A673 (cell line): ENCODE measurements around the gene MCF2L2. TPM values are rescaled to one million over a fixed set of nuclear protein-coding genes. Genes with fewer than 3 reads are reported as not detected.

Experiments
- BruUV-seq: library from RNA; stranded (reverse); fragments of 400-500 nt; replicated peaks from 2 replicates; lab custom pipeline; 2021; lab: Mats Ljungman, UMichigan
- CTCF ChIA-PET: fragments of 300-600 bp; sonication (Branson Sonifier 250); formaldehyde crosslinking; loops from one replicate; lab custom pipeline; 2022; ENCODE audit warnings: antibody characterized with exemption; lab: Charles Lee
- POLR2A ChIA-PET: fragments of 300-600 bp; sonication (Branson Sonifier 250); formaldehyde crosslinking; loops from one replicate; lab custom pipeline; 2022; ENCODE audit warnings: antibody characterized with exemption; ENCODE audit not compliant: low non-redundant PET; lab: Charles Lee
- DNase-seq: peaks from one replicate; pipeline ENCODE4 v3.0.0-alpha.2; 2015; ENCODE audit warnings: low spot score
- H3K27ac ChIP-seq: fragments of 200-600 bp; sonication (generic); 2 replicates; pipeline ENCODE4 v1.5.1; 2016; ENCODE audit warnings: mixed run types, low read depth, mild to moderate bottlenecking, mixed read lengths, antibody characterized with exemption, low read length; ENCODE audit not compliant: poor library complexity, severe bottlenecking
- H3K27me3 ChIP-seq: fragments of 200-600 bp; sonication (generic); replicated peaks from 2 replicates; pipeline ENCODE4 v1.6.1; 2017; ENCODE audit warnings: mixed run types, low read depth, mild to moderate bottlenecking, mixed read lengths, antibody characterized with exemption, low read length; ENCODE audit not compliant: insufficient read depth, poor library complexity
- H3K36me3 ChIP-seq: fragments of 200-600 bp; sonication (generic); 2 replicates; pipeline ENCODE4 v1.6.1; 2016; ENCODE audit warnings: mixed run types, mild to moderate bottlenecking, mixed read lengths, antibody characterized with exemption, low read length; ENCODE audit not compliant: insufficient read depth, poor library complexity, severe bottlenecking
- H3K4me1 ChIP-seq: fragments of 200-600 bp; sonication (generic); 2 replicates; pipeline ENCODE4 v1.6.1; 2017; ENCODE audit warnings: mixed run types, mild to moderate bottlenecking, mixed read lengths, antibody characterized with exemption, low read length; ENCODE audit not compliant: insufficient read depth, poor library complexity, severe bottlenecking
- H3K4me3 ChIP-seq: fragments of 200-600 bp; sonication (generic); 2 replicates; pipeline ENCODE4 v1.5.1; 2016; ENCODE audit warnings: low read depth, mixed run types, mild to moderate bottlenecking, mixed read lengths, low read length; ENCODE audit not compliant: poor library complexity, severe bottlenecking
- H3K9me3 ChIP-seq: fragments of 200-600 bp; sonication (generic); 2 replicates; pipeline ENCODE4 v1.6.1; 2016; ENCODE audit warnings: mixed run types, low read depth, mild to moderate bottlenecking, mixed read lengths, antibody characterized with exemption, low read length; ENCODE audit not compliant: poor library complexity, severe bottlenecking
- EZH2 ChIP-seq: fragments of 200-600 bp; sonication (generic); IDR thresholded peaks from 2 replicates; pipeline ENCODE4 v1.6.1; 2017; ENCODE audit warnings: borderline replicate concordance, low read depth, mild to moderate bottlenecking, mixed read lengths, antibody characterized with exemption, low read length; ENCODE audit not compliant: poor library complexity, severe bottlenecking
- intact Hi-C: fragments of 100-400 bp; cut with micrococcal nuclease; formaldehyde crosslinking; loops from one replicate; pipeline ENCODE4 v1.10.0; 2022; ENCODE audit not compliant: unreplicated experiment
- total RNA-seq: library from RNA; stranded (reverse); gene quantifications from 2 replicates; pipeline ENCODE4 v1.2.3, GENCODE V29; 2021
- TF ChIP-seq, protein P1 (sequence below): fragments of 300-800, 200-600 bp; sonication (generic); conservative IDR thresholded peaks from 2 replicates; pipeline ENCODE4 v1.5.1; 2017; ENCODE audit warnings: low read depth, mild to moderate bottlenecking, antibody characterized with exemption, low read length, moderate library complexity, mixed read lengths

The MCF2L2 gene
- total RNA-seq, 1 experiment from 2014 or later: not detected

- POLR2A ChIA-PET: no interaction called here
- intact Hi-C loops: no loop called here
- Histone ChIP-seq H3K36me3 (no peaks in the 10 kb centered on the region), H3K4me1 (no peaks in the 10 kb centered on the region), H3K4me3 (no peak overlapping the region), H3K27ac (no peak overlapping the region), H3K9me3 (peaks cover 11% of the 10 kb centered on the region), H3K27me3 (no peaks in the 10 kb centered on the region)
- no peak for DNase-seq
- BruUV-seq: no TSS peak
- TF ChIP-seq, protein P1, sequence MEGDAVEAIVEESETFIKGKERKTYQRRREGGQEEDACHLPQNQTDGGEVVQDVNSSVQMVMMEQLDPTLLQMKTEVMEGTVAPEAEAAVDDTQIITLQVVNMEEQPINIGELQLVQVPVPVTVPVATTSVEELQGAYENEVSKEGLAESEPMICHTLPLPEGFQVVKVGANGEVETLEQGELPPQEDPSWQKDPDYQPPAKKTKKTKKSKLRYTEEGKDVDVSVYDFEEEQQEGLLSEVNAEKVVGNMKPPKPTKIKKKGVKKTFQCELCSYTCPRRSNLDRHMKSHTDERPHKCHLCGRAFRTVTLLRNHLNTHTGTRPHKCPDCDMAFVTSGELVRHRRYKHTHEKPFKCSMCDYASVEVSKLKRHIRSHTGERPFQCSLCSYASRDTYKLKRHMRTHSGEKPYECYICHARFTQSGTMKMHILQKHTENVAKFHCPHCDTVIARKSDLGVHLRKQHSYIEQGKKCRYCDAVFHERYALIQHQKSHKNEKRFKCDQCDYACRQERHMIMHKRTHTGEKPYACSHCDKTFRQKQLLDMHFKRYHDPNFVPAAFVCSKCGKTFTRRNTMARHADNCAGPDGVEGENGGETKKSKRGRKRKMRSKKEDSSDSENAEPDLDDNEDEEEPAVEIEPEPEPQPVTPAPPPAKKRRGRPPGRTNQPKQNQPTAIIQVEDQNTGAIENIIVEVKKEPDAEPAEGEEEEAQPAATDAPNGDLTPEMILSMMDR: no peak
- TF ChIP-seq EZH2: no peak
- CTCF ChIA-PET: no interaction called here
Measured at GRCh38 chr3:183439515-183439914, 11.1 kb upstream of the MCF2L2 start.

GRCh38 chr3:183438735-183439134 is 10.3 kb upstream of the MCF2L2 start:
- DNase-seq: no peak
- no peak overlapping the region for H3K27ac ChIP-seq
- intact Hi-C loops: no loop called here
- H3K9me3 ChIP-seq: peaks cover 10% of the 10 kb centered on the region
- H3K36me3 ChIP-seq: no peaks in the 10 kb centered on the region
- H3K4me3 ChIP-seq: no peak overlapping the region
- BruUV-seq: no TSS peak
- no peaks in the 10 kb centered on the region for H3K4me1 ChIP-seq
- no peaks in the 10 kb centered on the region for H3K27me3 ChIP-seq
- ChIA-PET POLR2A (no interaction called here), CTCF (no interaction called here)
- TF ChIP-seq, protein P1: no peak
- TF ChIP-seq EZH2: no peak

DNA sequence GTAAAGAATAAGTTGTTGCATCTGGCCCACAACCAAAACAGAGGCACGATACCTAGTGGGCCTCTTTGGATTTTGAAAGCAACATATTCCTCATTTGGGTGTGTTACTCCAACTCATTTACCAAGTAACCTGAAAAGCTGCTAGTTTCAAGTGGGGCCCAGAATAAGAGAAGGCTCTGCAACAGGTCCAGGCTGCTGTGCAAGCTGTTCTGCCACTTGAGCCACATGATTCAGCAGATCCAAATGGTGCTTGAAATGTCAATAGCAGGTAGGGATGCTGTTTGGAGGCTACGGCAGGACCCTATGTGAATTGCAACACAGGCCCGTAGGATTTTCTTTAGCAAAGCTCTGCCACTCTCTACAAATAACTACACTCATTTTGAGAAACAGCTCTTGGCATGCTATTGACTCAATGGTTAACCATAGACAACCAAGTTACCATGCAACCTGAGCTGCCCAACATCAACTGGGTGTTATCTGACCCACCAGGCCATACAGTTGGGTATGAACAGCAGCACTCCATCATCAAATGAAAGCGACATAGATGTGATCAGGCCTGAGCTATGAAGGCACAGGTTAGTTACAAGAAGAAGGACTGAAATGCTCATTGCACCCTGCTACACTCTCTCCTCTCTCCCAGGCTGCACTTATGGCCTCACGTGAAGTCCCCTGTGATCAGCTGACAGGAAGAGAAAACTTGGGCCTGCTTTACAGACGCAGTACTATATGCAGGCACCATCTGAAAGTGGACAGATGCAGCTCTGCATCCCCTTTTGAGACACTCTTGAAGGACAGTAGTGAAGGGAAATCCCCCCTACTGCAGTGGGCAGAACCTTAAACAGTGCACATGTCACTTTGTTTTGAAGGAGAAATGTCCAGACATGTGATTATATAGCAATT is 9.5 kb upstream of the MCF2L2 start:
- BruUV-seq: no TSS peak
- Histone ChIP-seq H3K36me3 (no peaks in the 10 kb centered on the region), H3K27ac (no peak overlapping the region), H3K4me1 (no peaks in the 10 kb centered on the region), H3K27me3 (no peaks in the 10 kb centered on the region), H3K4me3 (no peak overlapping the region), H3K9me3 (peaks cover 2% of the 10 kb centered on the region)
- no peak for DNase-seq
- TF ChIP-seq, protein P1: no peak
- TF ChIP-seq EZH2: no peak
- ChIA-PET POLR2A (no interaction called here), CTCF (no interaction called here)
- intact Hi-C loops: no loop called here
